MM.1S (cell line): ENCODE data around the gene SCG3.

Source experiments
- DNase-seq: peaks from one replicate; pipeline ENCODE4 v3.0.0-alpha.2; 2015
- H2AFZ ChIP-seq: fragments of 300-600 bp; sonication (generic); 2 replicates; pipeline ENCODE4 v1.6.0; 2016; ENCODE audit warnings: antibody characterized with exemption, low read length
- H3F3A ChIP-seq: fragments of 300-600 bp; sonication (generic); 2 replicates; pipeline ENCODE4 v1.6.1; 2016; ENCODE audit warnings: mild to moderate bottlenecking, antibody characterized with exemption, low read length, moderate library complexity, mixed read lengths; ENCODE audit not compliant: insufficient read depth
- H3K27ac ChIP-seq: fragments of 300-600 bp; sonication (generic); 2 replicates; pipeline ENCODE4 v1.5.1; 2016; ENCODE audit warnings: mild to moderate bottlenecking, low read length
- H3K27me3 ChIP-seq: fragments of 300-600 bp; sonication (generic); replicated peaks from 2 replicates; pipeline ENCODE4 v1.6.0; 2016; ENCODE audit warnings: low read length; ENCODE audit not compliant: insufficient read depth
- H3K36me3 ChIP-seq: fragments of 300-600 bp; sonication (generic); replicated peaks from 2 replicates; pipeline ENCODE4 v1.6.1; 2016; ENCODE audit warnings: mild to moderate bottlenecking, low read length, mixed read lengths; ENCODE audit not compliant: insufficient read depth
- H3K4me1 ChIP-seq: fragments of 300-600 bp; sonication (generic); 2 replicates; pipeline ENCODE4 v1.6.1; 2016; ENCODE audit warnings: low read length, mixed read lengths
- H3K4me2 ChIP-seq: fragments of 300-600 bp; sonication (generic); 2 replicates; pipeline ENCODE4 v1.6.0; 2016; ENCODE audit warnings: low read depth, low read length
- H3K4me3 ChIP-seq: fragments of 300-600 bp; sonication (generic); 2 replicates; pipeline ENCODE4 v1.5.1; 2016; ENCODE audit warnings: low read length, mixed read lengths
- H3K79me2 ChIP-seq: fragments of 300-600 bp; sonication (generic); 2 replicates; pipeline ENCODE4 v1.6.1; 2016; ENCODE audit warnings: mixed run types, low read length, mixed read lengths
- H3K9ac ChIP-seq: fragments of 300-600 bp; sonication (generic); 2 replicates; pipeline ENCODE4 v1.6.1; 2016; ENCODE audit warnings: low read length, mixed read lengths
- H3K9me2 ChIP-seq: fragments of 300-600 bp; sonication (generic); replicated peaks from 2 replicates; pipeline ENCODE4 v1.6.1; 2016; ENCODE audit warnings: mild to moderate bottlenecking, low read length, mixed read lengths; ENCODE audit not compliant: insufficient read depth
- H3K9me3 ChIP-seq: fragments of 300-600 bp; sonication (generic); replicated peaks from 2 replicates; pipeline ENCODE4 v1.6.1; 2016; ENCODE audit warnings: mild to moderate bottlenecking, low read length, mixed read lengths; ENCODE audit not compliant: insufficient read depth
- H4K20me1 ChIP-seq: fragments of 300-600 bp; sonication (generic); 2 replicates; pipeline ENCODE4 v1.6.1; 2016; ENCODE audit warnings: mild to moderate bottlenecking, low read length, moderate library complexity, mixed read lengths; ENCODE audit not compliant: insufficient read depth
- CTCF ChIP-seq: fragments of 300-600 bp; sonication (generic); IDR thresholded peaks from 2 replicates; pipeline ENCODE4 v1.5.1; 2016; ENCODE audit warnings: antibody characterized with exemption, low read length, mixed read lengths
- EZH2 ChIP-seq: fragments of 300-600 bp; sonication (generic); optimal IDR thresholded peaks from 2 replicates; pipeline ENCODE3; 2017; ENCODE audit warnings: low read depth, mild to moderate bottlenecking, antibody characterized with exemption, low read length, mixed read lengths
- EZH2phosphoT487 ChIP-seq: fragments of 300-600 bp; sonication (generic); IDR thresholded peaks from 2 replicates; pipeline ENCODE4 v1.6.1; 2018; ENCODE audit warnings: antibody characterized with exemption, low read length

SCG3 gene

GRCh38 chr15:51749307-51749706 lies 68.0 kb downstream of the SCG3 start:
- DNase-seq, result no peak
- TF ChIP-seq EZH2phosphoT487, result no peak
- no peak for TF ChIP-seq EZH2
- no peak for TF ChIP-seq CTCF
- Histone ChIP-seq H3K36me3 (no peaks in the 10 kb centered on the region), H3K9ac (no peak overlapping the region), H3K4me3 (no peak overlapping the region), H3K9me2 (no peaks in the 10 kb centered on the region), H3K4me2 (no peak overlapping the region), H2AFZ (no peak overlapping the region), H3F3A (no peaks in the 10 kb centered on the region), H3K27me3 (peaks cover 27% of the 10 kb centered on the region), H3K27ac (no peak overlapping the region), H4K20me1 (no peaks in the 10 kb centered on the region), H3K4me1 (no peaks in the 10 kb centered on the region), H3K9me3 (no peaks in the 10 kb centered on the region), H3K79me2 (no peaks in the 10 kb centered on the region)

- Histone ChIP-seq H3K9me3 (no peaks in the 10 kb centered on the region), H2AFZ (no peak overlapping the region), H3K36me3 (no peaks in the 10 kb centered on the region), H3K27me3 (peaks cover 27% of the 10 kb centered on the region), H3F3A (no peaks in the 10 kb centered on the region), H3K79me2 (no peaks in the 10 kb centered on the region), H4K20me1 (no peaks in the 10 kb centered on the region), H3K9ac (no peak overlapping the region), H3K4me3 (no peak overlapping the region), H3K4me1 (no peaks in the 10 kb centered on the region), H3K27ac (no peak overlapping the region), H3K4me2 (no peak overlapping the region), H3K9me2 (no peaks in the 10 kb centered on the region)
- TF ChIP-seq EZH2, result no peak
- no peak for TF ChIP-seq EZH2phosphoT487
- no peak for TF ChIP-seq CTCF
- DNase-seq, result no peak
These were observed 68.9 kb downstream of the SCG3 start for GRCh38 chr15:51750186-51750585.

GRCh38 chr15:51750792-51751696 lies 69.7 kb downstream of the SCG3 start, which contains the start of gene TMOD2:
Gene TMOD2 (plus strand): TSS chr15:51751597. CDS start chr15:51766442, 14,845 bp downstream.
- Histone ChIP-seq H3K79me2 (no peaks in the 10 kb centered on the region), H3K27ac (no peak within 1 kb of the TSS), H3K9me3 (no peaks in the 10 kb centered on the region), H2AFZ (peak within 1 kb of the TSS; percentile 80), H3K4me2 (peak within 1 kb of the TSS; percentile 70), H3K4me1 (no peaks in the 10 kb centered on the region), H3F3A (no peaks in the 10 kb centered on the region), H3K36me3 (no peaks in the 10 kb centered on the region), H3K4me3 (peak within 1 kb of the TSS; percentile 71), H4K20me1 (no peaks in the 10 kb centered on the region), H3K9me2 (no peaks in the 10 kb centered on the region), H3K9ac (no peak within 1 kb of the TSS; the same call in 1 of the 2 replicates), H3K27me3 (peaks cover 27% of the 10 kb centered on the region)
- no peak for TF ChIP-seq EZH2phosphoT487
- no peak for TF ChIP-seq EZH2
- no peak for TF ChIP-seq CTCF
- peak; percentile 60 for DNase-seq
